Keratinocyte (primary cell): ENCODE results near the gene ZNF638. TPM values are rescaled to one million over a fixed set of nuclear protein-coding genes. Genes with fewer than 3 reads are reported as not detected.

Experiments
- DNase-seq: peaks from one replicate; pipeline ENCODE4 v3.0.0-alpha.2; 2011; ENCODE audit warnings: low read depth, missing footprints, low spot score
- FAIRE-seq: peaks from 2 replicates; lab custom pipeline; 2011; peaks lifted over from hg19 to GRCh38; lab: Jason Lieb, UNC
- H2AFZ ChIP-seq: 2 replicates; pipeline ENCODE4 v1.6.0; 2012; ENCODE audit warnings: low read length, control low read depth, inconsistent platforms; ENCODE audit not compliant: control insufficient read depth
- H3K27ac ChIP-seq: 2 replicates; pipeline ENCODE4 v1.5.1; 2011; ENCODE audit warnings: low read length; ENCODE audit not compliant: control insufficient read depth, insufficient read depth
- H3K27me3 ChIP-seq: 3 replicates; pipeline ENCODE4 v1.6.0; 2011; ENCODE audit warnings: low read length; ENCODE audit not compliant: control insufficient read depth, insufficient read depth; ENCODE audit errors: extremely low read depth
- H3K36me3 ChIP-seq, 2 experiments: 2 replicates in 1 of 2; 3 replicates in 1 of 2; pipeline ENCODE4 v1.5.1; 2011; ENCODE audit warnings: low read length in 2 of 2, mild to moderate bottlenecking in 1 of 2; ENCODE audit not compliant: control insufficient read depth in 2 of 2, insufficient read depth in 2 of 2; ENCODE audit errors: extremely low read depth in 1 of 2
- H3K4me1 ChIP-seq: 3 replicates; pipeline ENCODE4 v1.5.1; 2011; ENCODE audit warnings: low read length; ENCODE audit not compliant: control insufficient read depth, insufficient read depth; ENCODE audit errors: extremely low read depth
- H3K4me2 ChIP-seq: 3 replicates; pipeline ENCODE4 v1.6.0; 2011; ENCODE audit warnings: low read depth, low read length; ENCODE audit not compliant: control insufficient read depth, insufficient read depth; ENCODE audit errors: extremely low read depth
- H3K4me3 ChIP-seq, 3 experiments: fragments of 200-600 bp in 1 of 3; sonication (generic) in 1 of 3; 2 replicates in 2 of 3; 3 replicates in 1 of 3; pipeline ENCODE4 v1.5.1; 2011 to 2016; ENCODE audit warnings: low read length in 3 of 3, mild to moderate bottlenecking in 3 of 3, control low read depth in 2 of 3, inconsistent platforms in 1 of 3, low read depth in 1 of 3, mixed read lengths in 1 of 3, mixed run types in 1 of 3, moderate library complexity in 1 of 3; ENCODE audit not compliant: control insufficient read depth in 2 of 3, insufficient read depth in 2 of 3; ENCODE audit errors: extremely low read depth in 1 of 3
- H3K79me2 ChIP-seq: 2 replicates; pipeline ENCODE4 v1.6.0; 2012; ENCODE audit warnings: low read length; ENCODE audit not compliant: control insufficient read depth, insufficient read depth
- H3K9ac ChIP-seq: 3 replicates; pipeline ENCODE4 v1.6.0; 2011; ENCODE audit warnings: low read length; ENCODE audit not compliant: control insufficient read depth, insufficient read depth; ENCODE audit errors: extremely low read depth
- H3K9me1 ChIP-seq: 3 replicates; pipeline ENCODE4 v1.6.0; 2011; ENCODE audit warnings: low read length; ENCODE audit not compliant: control insufficient read depth, insufficient read depth; ENCODE audit errors: extremely low read depth
- H3K9me3 ChIP-seq: 2 replicates; pipeline ENCODE4 v1.5.1; 2012; ENCODE audit warnings: low read depth, low read length; ENCODE audit not compliant: control insufficient read depth
- H4K20me1 ChIP-seq: 3 replicates; pipeline ENCODE4 v1.6.0; 2011; ENCODE audit warnings: low read length; ENCODE audit not compliant: control insufficient read depth, insufficient read depth; ENCODE audit errors: extremely low read depth
- EZH2 ChIP-seq: IDR thresholded peaks from one replicate; pipeline ENCODE4 v1.6.1; 2012; ENCODE audit warnings: inconsistent platforms, mild to moderate bottlenecking, low read length, moderate library complexity
- dilution Hi-C: fragments of 300-500 bp; cut with MboI; formaldehyde crosslinking; loops from one replicate; pipeline ENCODE4 v1.7.0; 2020; ENCODE audit warnings: low sequenced_read_pairs; ENCODE audit not compliant: extremely low pct_ligation_motif_present
- polyA plus RNA-seq, 5 experiments: library from polyadenylated mRNA; depleted of rRNA in 3 of 5; stranded (reverse) in 3 of 5; stranded (forward) in 1 of 5; unstranded in 1 of 5; fragments of >200 nt; gene quantifications; 1 replicate in 1 of 5; 2 replicates in 3 of 5; 3 replicates in 1 of 5; pipeline versions ENCODE4 v1.2.1 to v1.2.3, GENCODE V29; 2011 to 2012; ENCODE audit warnings: missing spikeins in 2 of 5, low read depth in 1 of 5, low replicate concordance in 1 of 5
- small RNA-seq, 3 experiments: library from RNA; depleted of rRNA; stranded (forward); fragments of <200 nt; gene quantifications; one replicate each; pipeline ENCODE3, GENCODE V24; 2012; ENCODE audit warnings: low read depth in 3 of 3, low replicate concordance in 1 of 3; ENCODE audit not compliant: insufficient read length in 3 of 3
- TF ChIP-seq, protein P1 (sequence below), 3 experiments: IDR thresholded peaks in 1 of 3; conservative IDR thresholded peaks in 1 of 3; optimal IDR thresholded peaks in 1 of 3; 2 replicates in 2 of 3; 3 replicates in 1 of 3; pipeline versions ENCODE3 to v1.5.1; 2011; ENCODE audit warnings: low read length in 3 of 3, mild to moderate bottlenecking in 3 of 3, moderate library complexity in 2 of 3, control low read depth in 1 of 3, inconsistent platforms in 1 of 3; ENCODE audit not compliant: insufficient read depth in 2 of 3; ENCODE audit errors: extremely low read depth in 1 of 3

The ZNF638 gene
- polyA plus RNA-seq, 1 donor (not counting 4 experiments of a cell fraction or from before 2014, with no cell fraction given), result 66.5 TPM

DNA sequence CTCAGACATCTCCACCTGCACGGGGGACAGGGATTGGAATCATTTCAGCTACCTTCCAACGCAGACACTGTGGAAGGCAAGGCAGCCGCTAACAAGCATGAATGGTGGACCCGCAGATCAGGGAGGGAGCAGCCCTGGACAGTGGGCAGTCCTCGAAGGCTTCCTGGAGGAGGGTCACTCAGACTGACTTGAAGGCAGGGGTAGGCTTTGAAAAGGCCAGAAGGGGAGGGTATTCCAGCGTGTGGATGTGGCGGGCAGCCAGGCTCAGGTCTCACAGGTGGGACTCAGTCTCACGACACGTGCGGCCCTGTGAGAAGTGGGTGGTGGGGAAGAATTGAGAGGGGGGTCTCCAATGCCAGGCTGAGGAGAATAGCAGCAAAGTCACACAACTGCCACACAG lies 151.7 kb downstream of the ZNF638 start:
- Histone ChIP-seq H4K20me1 (no peaks in the 10 kb centered on the region), H3K9me1 (no peaks in the 10 kb centered on the region), H3K4me3 (no peak overlapping the region), H3K4me2 (no peak overlapping the region), H3K79me2 (no peaks in the 10 kb centered on the region), H3K9me3 (no peaks in the 10 kb centered on the region), H3K27me3 (no peaks in the 10 kb centered on the region), H3K27ac (no peak overlapping the region), H3K36me3 (no peaks in the 10 kb centered on the region), H2AFZ (no peak overlapping the region), H3K9ac (no peak overlapping the region), H3K4me1 (no peaks in the 10 kb centered on the region)
- no peak for TF ChIP-seq EZH2
- TF ChIP-seq, protein P1, sequence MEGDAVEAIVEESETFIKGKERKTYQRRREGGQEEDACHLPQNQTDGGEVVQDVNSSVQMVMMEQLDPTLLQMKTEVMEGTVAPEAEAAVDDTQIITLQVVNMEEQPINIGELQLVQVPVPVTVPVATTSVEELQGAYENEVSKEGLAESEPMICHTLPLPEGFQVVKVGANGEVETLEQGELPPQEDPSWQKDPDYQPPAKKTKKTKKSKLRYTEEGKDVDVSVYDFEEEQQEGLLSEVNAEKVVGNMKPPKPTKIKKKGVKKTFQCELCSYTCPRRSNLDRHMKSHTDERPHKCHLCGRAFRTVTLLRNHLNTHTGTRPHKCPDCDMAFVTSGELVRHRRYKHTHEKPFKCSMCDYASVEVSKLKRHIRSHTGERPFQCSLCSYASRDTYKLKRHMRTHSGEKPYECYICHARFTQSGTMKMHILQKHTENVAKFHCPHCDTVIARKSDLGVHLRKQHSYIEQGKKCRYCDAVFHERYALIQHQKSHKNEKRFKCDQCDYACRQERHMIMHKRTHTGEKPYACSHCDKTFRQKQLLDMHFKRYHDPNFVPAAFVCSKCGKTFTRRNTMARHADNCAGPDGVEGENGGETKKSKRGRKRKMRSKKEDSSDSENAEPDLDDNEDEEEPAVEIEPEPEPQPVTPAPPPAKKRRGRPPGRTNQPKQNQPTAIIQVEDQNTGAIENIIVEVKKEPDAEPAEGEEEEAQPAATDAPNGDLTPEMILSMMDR (optimal IDR thresholded peaks at IDR 0.05 in 1 of 3, IDR thresholded peaks at IDR 0.05 in 1 of 3, conservative IDR thresholded peaks at IDR 0.05 in 1 of 3; ENCODE audit: extremely low read depth in 1 of 3, insufficient read depth in 2 of 3, low read length in 3 of 3), result no peak
- dilution Hi-C loops, result no loop called here
- FAIRE-seq, result no peak
- DNase-seq, result no peak

DNA sequence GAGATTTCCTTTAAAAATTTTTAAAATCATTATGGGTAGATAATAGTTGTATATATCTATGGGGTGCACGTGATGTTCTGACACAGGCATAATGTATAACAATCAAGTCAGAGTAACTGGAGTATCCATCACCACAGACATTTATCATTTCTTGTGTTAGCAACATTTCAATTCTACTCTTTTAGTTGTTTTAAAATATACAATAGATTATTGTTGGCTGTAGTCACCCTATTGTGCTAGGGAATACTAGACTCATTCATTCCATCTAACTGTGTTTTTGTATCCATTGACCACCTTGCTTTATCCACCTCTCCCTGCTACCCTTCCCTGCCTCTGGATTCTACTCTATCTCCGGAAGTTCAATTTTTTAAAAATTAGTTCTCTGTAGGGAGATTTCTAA lies 152.8 kb downstream of the ZNF638 start:
- H2AFZ ChIP-seq, result no peak overlapping the region
- TF ChIP-seq EZH2, result no peak
- TF ChIP-seq, protein P1 (optimal IDR thresholded peaks at IDR 0.05 in 1 of 3, IDR thresholded peaks at IDR 0.05 in 1 of 3, conservative IDR thresholded peaks at IDR 0.05 in 1 of 3; ENCODE audit: extremely low read depth in 1 of 3, insufficient read depth in 2 of 3, low read length in 3 of 3), result no peak
- H3K36me3 ChIP-seq, result no peaks in the 10 kb centered on the region
- FAIRE-seq (no peak), DNase-seq (no peak)
- dilution Hi-C loops, result no loop called here
- no peaks in the 10 kb centered on the region for H3K27me3 ChIP-seq
- no peaks in the 10 kb centered on the region for H3K79me2 ChIP-seq
- H3K4me2 ChIP-seq, result no peak overlapping the region
- no peaks in the 10 kb centered on the region for H3K9me1 ChIP-seq
- no peaks in the 10 kb centered on the region for H3K9me3 ChIP-seq
- H4K20me1 ChIP-seq, result no peaks in the 10 kb centered on the region
- H3K9ac ChIP-seq, result no peak overlapping the region
- H3K4me3 ChIP-seq, result no peak overlapping the region
- no peaks in the 10 kb centered on the region for H3K4me1 ChIP-seq
- no peak overlapping the region for H3K27ac ChIP-seq

Small RNA genes lying within 50 kb of the gene (small RNA-seq; reads per million reads assigned to genes)
- gene RNU6-105P, result 0 reads per million in 3 experiments

Other genes starting within 250 kb of the ZNF638 start
- 4.5 to 7.4 TPM (median 6.4 TPM) in 3 replicates for gene MCEE, start 201.6 kb upstream of the ZNF638 start, polyA plus RNA-seq
- gene MPHOSPH10, start 201.1 kb upstream of the ZNF638 start, polyA plus RNA-seq, result 9.7 to 20.3 TPM (median 16.1 TPM) in 3 replicates
- 0.99 to 1.7 TPM (median 1.4 TPM) in 3 replicates for gene PAIP2B, start 104.7 kb upstream of the ZNF638 start, polyA plus RNA-seq
- 8.2 to 20.6 TPM (median 12.9 TPM) in 3 replicates for gene DYSF, start 121.8 kb downstream of the ZNF638 start, polyA plus RNA-seq